KOPT-K1 (cell line): ENCODE results near the gene CUBN.

Experiments used
- H3K27ac ChIP-seq: fragments of 200-600 bp; sonication (generic); 2 replicates; pipeline ENCODE4 v1.5.1; 2016; ENCODE audit warnings: antibody characterized with exemption, mild to moderate bottlenecking, low read depth, low read length; ENCODE audit not compliant: poor library complexity, severe bottlenecking
- H3K36me3 ChIP-seq: fragments of 200-600 bp; sonication (generic); 2 replicates; pipeline ENCODE4 v1.5.1; 2017; ENCODE audit warnings: antibody characterized with exemption, mild to moderate bottlenecking, low read length, moderate library complexity; ENCODE audit not compliant: insufficient read depth
- H3K9me3 ChIP-seq: fragments of 200-600 bp; sonication (generic); 2 replicates; pipeline ENCODE4 v1.5.1; 2017; ENCODE audit warnings: antibody characterized with exemption, low read length, mild to moderate bottlenecking; ENCODE audit not compliant: insufficient read depth, poor library complexity, severe bottlenecking

CUBN gene

GRCh38 chr10:17101257-17101909 lies 28.2 kb downstream of the CUBN start:
- peaks cover 5% of the 10 kb centered on the region for H3K9me3 ChIP-seq
- H3K36me3 ChIP-seq = no peaks in the 10 kb centered on the region
- H3K27ac ChIP-seq = no peak overlapping the region

- Histone ChIP-seq H3K36me3 (no peaks in the 10 kb centered on the region), H3K27ac (no peak overlapping the region), H3K9me3 (peaks cover 9% of the 10 kb centered on the region)
Observed at GRCh38 chr10:17100586-17100985, 29.0 kb downstream of the CUBN start.

GRCh38 chr10:17098012-17098411 lies 31.6 kb downstream of the CUBN start:
- H3K27ac ChIP-seq = no peak overlapping the region

GRCh38 chr10:17094844-17095243 lies 34.8 kb downstream of the CUBN start:
- H3K36me3 ChIP-seq = no peaks in the 10 kb centered on the region
- no peak overlapping the region for H3K27ac ChIP-seq
- H3K9me3 ChIP-seq = peaks cover 21% of the 10 kb centered on the region

More at GRCh38 chr10:17098012-17098411, 31.6 kb downstream of the CUBN start:
- Histone ChIP-seq H3K36me3 (no peaks in the 10 kb centered on the region), H3K9me3 (peaks cover 21% of the 10 kb centered on the region)

- Histone ChIP-seq H3K9me3 (peaks cover 21% of the 10 kb centered on the region), H3K27ac (no peak overlapping the region), H3K36me3 (no peaks in the 10 kb centered on the region)
Observed at GRCh38 chr10:17092986-17093803, 36.4 kb downstream of the CUBN start.

GRCh38 chr10:17092216-17092944 lies 37.2 kb downstream of the CUBN start:
- peaks cover 21% of the 10 kb centered on the region for H3K9me3 ChIP-seq
- no peaks in the 10 kb centered on the region for H3K36me3 ChIP-seq
- no peak overlapping the region for H3K27ac ChIP-seq

- no peaks in the 10 kb centered on the region for H3K36me3 ChIP-seq
- H3K27ac ChIP-seq = no peak overlapping the region
- no peaks in the 10 kb centered on the region for H3K9me3 ChIP-seq
Observed at GRCh38 chr10:17088118-17088806, 41.3 kb downstream of the CUBN start.

GRCh38 chr10:17086865-17087367 lies 42.7 kb downstream of the CUBN start:
- Histone ChIP-seq H3K9me3 (no peaks in the 10 kb centered on the region), H3K36me3 (no peaks in the 10 kb centered on the region), H3K27ac (no peak overlapping the region)

GRCh38 chr10:17085011-17085725 lies 44.4 kb downstream of the CUBN start:
- Histone ChIP-seq H3K36me3 (no peaks in the 10 kb centered on the region), H3K9me3 (no peaks in the 10 kb centered on the region), H3K27ac (no peak overlapping the region)

GRCh38 chr10:17084258-17084657 lies 45.4 kb downstream of the CUBN start:
- H3K9me3 ChIP-seq = no peaks in the 10 kb centered on the region
- H3K27ac ChIP-seq = no peak overlapping the region
- H3K36me3 ChIP-seq = no peaks in the 10 kb centered on the region

- no peak overlapping the region for H3K27ac ChIP-seq
- no peaks in the 10 kb centered on the region for H3K9me3 ChIP-seq
- no peaks in the 10 kb centered on the region for H3K36me3 ChIP-seq
Observed at GRCh38 chr10:17081431-17081830, 48.2 kb downstream of the CUBN start.

- Histone ChIP-seq H3K9me3 (no peaks in the 10 kb centered on the region), H3K27ac (no peak overlapping the region), H3K36me3 (no peaks in the 10 kb centered on the region)
Observed at GRCh38 chr10:17077890-17078289, 51.7 kb downstream of the CUBN start.

GRCh38 chr10:17077346-17077781 lies 52.2 kb downstream of the CUBN start:
- Histone ChIP-seq H3K36me3 (no peaks in the 10 kb centered on the region), H3K27ac (no peak overlapping the region), H3K9me3 (no peaks in the 10 kb centered on the region)

GRCh38 chr10:17076626-17077345 lies 52.8 kb downstream of the CUBN start:
- no peak overlapping the region for H3K27ac ChIP-seq
- no peaks in the 10 kb centered on the region for H3K36me3 ChIP-seq
- no peaks in the 10 kb centered on the region for H3K9me3 ChIP-seq
